Activated T-helper 9 cell treated with anti-CD3 and anti-CD28 coated beads, Interleukin-2, amount 50 U/mL, for 16 hours (primary cell): ENCODE measurements around the gene NPW.

Experiments
- DNase-seq: peaks from one replicate; pipeline ENCODE4 v3.0.0-alpha.2; 2020; ENCODE audit warnings: low read depth

NPW gene

DNA sequence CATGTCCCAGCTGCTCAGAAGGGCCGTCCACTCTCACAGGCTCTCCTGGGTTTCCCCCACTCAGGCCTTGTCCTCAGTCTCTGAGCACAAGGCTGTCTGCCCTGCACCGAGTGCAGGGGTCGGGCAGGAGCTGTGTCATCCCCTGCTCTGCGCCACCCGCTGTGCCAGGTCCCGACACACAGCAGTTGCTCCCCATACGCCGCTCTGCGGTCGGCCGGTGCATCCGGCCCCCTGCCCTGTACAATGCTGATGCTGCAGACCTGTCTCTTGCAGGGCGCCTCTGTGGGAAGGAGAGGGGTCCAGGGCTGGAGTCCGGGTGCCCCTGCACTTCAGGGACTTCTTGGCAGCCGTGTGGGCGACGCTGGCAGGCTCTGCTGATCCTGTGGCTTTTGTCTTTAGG is 34.3 kb downstream of the NPW start:
- no peak for DNase-seq

DNA sequence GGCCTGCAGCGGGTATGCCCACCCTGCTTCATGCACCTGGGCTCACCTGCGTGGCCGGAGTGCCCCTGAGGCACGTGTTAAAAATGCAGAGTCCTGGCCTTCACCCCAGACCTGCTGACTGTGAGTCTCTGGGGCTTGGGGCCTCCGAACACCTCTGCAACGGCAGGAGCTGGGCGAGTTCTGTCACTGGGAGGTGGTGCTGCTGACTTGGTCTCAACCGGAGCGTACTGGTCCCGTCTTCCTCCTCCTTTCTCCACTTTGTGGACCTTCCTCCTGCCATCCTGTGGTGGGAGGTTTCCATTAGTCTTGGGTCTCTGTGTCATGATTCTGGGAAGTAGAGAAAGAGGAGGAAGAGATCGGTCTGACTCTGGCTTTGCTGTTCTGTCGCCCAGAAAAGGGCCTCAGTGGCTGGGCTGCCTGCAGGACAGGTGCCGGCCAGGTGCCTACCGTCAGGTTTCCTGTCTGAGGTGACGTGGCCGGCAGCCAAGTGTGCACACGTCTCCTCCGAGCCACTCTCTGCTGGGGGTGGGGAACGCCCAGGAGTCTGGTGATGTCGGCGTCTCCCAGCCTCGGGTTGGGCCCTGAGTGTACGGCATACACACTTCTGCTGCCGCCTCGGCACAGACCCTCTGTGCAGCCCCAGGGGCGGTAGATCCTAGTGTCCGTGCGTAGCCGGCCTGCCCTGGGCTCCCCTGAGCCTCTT is 35.1 kb downstream of the NPW start:
- DNase-seq, result no peak

DNA sequence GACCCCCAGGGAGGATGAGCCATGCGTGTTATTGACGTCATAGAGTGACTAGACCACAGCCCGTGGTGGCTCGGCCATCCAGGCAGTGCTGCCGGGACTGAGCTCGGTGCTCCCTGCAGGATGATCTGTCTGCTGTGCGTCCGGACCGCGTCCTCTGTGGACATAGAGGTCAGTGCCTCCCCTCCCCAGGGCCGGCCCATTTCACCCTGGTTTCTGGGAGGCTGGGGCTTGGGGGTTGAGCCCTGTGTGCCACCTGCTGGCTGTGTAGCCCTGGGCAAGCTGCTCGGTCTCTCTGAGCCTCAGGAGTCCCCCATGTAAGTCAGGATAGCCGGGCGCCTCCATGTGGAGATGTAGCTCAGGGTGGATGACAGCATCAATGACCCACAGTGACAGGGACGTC is 36.5 kb downstream of the NPW start:
- no peak for DNase-seq

DNA sequence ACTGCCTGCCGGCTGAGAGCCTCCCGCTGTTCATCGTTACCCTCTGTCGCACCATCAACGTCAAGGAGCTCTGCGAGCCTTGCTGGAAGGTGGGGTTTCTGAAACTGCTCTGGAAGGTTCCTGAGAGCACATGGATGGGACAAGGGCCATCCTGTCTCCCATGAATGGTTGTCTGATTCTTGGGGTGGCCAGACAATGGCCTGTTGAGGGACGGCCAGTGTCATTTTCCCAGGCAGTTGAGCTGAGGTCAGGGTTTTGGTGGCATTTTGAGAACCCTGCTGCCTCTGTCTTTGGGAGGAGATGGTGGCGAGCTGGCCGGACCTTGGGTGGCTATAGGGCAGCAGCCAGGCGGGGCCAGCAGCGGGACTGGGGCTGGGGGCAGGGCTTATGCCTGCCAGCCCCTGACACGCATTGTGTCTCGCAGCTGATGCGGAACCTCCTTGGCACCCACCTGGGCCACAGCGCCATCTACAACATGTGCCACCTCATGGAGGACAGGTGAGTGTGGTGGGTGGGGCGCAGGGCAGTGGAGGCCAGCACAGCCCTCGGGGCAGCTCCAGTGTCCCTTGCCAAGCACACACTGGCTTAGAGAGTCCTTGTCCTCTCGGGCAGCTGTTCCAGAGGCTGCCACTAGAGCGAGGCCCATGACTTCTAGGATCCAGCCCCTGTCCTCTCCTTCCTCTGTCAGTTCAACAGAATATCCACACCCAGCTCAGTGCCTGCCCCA is 37.3 kb downstream of the NPW start:
- DNase-seq, result no peak

DNA sequence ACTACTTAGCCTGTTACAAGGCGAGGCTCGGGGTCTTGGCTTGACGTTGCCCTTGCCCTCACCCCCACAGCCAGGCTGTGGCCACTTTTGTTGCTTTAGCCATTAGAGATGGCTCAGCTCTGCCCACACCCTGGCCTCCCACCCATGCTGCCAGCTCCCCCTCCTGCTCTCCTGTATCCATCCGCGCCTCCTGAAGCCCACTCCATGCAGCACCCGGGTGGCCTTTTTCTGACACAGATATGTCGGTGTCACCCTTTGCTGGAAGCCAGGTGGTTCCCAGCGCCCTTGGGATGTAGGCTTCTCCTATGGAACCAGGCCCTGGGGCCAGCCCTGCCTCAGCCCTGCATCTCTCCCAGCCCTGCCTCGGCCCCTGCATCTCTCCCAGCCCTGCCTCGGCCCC is 37.9 kb downstream of the NPW start:
- no peak for DNase-seq

DNA sequence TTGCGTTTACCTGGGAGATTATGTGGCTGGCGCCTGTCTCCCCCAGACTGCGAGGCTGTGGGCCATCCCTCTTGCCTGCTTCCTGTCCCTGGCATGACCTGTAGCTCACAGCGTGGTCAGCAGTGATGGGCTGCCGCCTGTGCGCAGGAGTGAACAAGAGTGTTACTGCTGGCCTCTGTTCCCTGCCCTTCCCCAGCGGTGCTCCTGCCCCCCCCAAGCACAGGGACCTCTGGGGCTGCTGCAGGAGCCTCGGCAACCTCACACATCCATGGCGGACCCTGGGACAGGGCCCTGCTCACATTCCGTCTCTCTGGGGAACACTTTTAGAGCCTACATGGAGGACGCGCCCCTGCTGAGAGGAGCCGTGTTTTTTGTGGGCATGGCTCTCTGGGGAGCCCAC is 38.8 kb downstream of the NPW start:
- DNase-seq, result no peak

DNA sequence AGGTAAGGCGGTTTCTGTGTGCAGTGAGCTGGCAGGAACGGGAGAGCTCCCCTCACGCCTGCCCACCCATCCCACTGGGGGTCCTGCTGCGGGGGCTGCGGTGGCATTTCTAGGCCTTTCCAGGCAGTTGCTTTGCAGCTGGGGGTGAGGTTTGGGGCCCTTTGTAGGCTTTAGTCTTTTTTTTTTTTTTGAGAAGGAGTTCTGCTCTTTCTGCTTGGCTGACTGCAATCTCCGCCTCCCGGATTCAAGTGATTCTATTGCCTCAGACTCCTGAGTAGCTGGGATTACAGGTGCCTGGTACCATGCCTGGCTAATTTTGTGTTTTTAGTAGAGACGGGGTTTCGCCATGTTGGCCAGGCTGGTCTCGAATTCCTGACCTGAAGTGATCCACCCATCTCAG is 39.3 kb downstream of the NPW start:
- DNase-seq, result no peak

DNA sequence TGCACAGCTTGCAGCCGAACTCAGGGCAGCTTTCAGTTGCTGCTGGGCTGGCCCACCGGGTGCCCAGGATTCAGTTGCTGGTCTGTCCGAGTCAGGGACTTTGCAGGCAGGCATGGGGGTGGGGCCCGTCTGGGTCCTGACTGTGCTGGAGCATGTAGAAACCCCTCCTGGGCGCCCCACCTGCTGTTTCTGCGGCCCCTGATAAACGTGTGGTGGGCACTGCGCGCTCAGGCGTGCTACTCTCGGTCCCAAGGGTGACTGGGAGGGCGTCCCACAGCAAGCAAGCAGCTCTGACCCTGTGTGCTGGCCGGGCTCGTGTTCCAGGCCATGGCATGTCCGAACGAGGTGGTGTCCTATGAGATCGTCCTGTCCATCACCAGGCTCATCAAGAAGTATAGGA is 40.8 kb downstream of the NPW start:
- DNase-seq, result no peak

DNA sequence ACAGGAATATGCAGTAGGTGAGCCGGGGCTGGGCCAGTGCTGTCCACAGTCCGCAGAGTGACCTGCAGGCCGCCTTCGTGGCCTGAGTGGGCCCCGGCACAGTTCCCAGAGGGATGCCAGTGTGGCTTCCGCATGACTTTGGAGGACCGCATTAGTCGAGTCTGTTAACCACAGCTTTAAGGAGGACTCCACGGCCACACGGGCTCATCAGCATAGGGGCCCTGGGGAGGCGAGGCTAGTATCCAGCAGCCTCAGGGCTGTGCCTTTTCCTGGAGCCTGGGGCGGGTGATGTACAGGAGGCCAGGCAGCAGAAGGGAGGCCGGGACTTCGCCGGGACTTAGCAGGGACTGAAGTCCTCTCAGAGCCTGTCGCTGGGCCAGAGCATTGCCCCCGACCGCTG is 41.4 kb downstream of the NPW start:
- DNase-seq, result no peak

DNA sequence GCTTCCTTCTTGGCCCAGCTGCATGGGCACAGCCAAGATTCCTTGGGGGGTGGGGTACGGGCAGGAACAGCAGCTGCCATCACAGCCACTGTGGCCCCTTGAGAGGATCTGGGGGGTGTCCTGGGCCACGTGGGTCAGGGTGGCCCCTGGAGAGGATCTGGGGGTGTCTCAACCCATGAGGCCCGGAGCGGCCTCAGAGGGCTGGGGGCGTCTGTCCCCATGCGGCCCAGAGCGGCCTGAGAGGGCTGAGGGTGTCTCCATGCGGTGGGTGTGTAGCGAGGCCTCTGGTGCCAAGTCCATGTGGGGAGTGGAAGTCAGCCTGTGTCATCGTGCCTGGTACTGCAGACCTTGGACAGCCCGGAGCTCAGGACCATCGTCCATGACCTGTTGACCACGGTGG is 41.9 kb downstream of the NPW start:
- no peak for DNase-seq

DNA sequence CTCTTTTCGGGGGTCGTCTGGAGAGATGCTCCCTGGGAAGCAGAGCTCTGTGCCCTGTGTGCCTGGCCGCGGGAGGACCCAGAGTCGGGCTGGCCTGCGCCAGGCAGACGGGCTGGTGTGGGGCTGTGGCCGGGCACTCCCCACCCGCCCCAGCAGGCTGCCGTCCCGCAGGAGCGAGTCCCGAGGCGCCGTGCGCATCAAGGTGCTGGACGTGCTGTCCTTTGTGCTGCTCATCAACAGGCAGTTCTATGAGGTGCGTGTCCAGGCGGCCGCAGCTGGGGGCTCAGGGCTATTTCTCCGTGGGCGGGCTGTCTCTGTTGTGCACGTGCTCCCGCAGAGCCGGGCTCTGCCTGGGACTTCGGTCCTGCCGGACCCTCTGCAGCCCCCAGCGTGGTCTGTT is 43.2 kb downstream of the NPW start:
- DNase-seq, result no peak

DNA sequence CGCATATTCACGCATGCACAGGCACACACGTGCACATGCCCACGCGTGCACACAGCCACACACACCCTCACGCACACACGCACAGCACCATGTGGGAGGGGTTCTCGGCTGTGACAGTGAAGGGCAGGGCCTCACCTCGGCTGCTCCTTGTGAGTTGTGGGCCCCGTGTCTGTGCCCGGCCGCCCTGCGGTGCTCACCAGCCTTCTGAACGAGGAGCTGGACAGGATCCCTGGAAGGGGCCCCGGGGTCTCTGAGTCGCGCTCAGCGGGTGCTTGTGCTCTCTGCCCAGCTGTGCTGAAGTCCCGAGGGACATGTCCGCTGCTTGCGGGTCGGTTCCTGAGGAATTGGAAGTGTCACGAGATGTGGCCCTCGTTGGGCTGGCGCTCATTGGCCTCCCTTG is 44.3 kb downstream of the NPW start:
- DNase-seq, result no peak

DNA sequence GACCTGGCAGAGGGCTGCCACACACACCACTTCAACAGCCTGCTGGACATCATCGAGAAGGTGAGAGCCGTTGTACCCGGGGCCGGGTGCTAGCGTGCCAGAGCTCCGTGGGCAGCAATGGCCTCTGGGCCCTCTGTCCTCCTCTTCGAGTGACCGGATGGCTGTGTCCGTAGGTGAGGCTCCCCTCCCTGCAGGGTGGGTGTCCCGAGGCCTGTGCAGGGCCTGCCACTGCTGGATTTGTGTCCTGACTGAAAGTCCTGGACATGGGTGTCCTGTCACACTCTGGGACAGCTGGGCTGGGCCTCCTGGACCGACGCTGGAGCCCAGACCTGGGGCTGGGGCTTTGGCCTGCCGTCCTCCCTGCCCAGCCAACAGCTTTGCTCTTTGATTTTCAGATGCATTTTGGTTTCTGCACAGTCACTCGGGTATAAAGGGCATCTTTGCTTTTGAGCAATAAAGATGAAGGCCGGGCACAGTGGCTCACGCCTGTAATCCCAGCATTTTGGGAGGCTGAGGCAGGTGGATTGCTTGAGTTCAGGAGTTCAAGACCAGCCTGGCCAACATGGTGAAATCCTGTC is 44.9 kb downstream of the NPW start:
- no peak for DNase-seq

DNA sequence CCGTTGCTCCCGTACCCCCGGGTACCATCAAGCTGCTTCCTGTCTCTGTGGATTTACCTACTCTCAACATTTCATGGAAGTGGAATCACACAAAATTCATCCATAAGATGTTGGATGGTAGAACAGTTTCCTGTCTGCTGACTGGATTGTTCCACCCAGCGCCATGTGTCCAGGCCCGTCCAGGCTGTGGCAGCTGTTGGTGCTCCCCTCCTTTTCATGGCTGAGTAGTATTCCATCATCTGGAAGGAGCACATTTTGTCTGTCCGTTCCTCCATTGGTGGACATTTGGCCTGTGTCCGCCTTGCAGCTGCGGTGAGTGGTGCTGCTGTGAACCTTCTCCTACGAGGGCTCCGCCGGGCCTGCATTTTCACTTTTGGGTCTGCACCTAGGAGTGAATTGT is 46.6 kb downstream of the NPW start:
- DNase-seq, result no peak
